Activated CD8-positive, alpha-beta T cell treated with anti-CD3 and anti-CD28 coated beads for 36 hours (primary cell): Measurements from ENCODE around the gene CIITA. TPM values are rescaled to one million over a fixed set of nuclear protein-coding genes. Genes with fewer than 3 reads are reported as not detected.

Source experiments
- ATAC-seq: fragments of 200-7000 bp; cut with Tn5 transposase; one replicate; pipeline ENCODE4 v1.10.0; 2021; ENCODE audit warnings: mild to moderate bottlenecking, moderate library complexity
- CTCF ChIA-PET: fragments of 350-600 bp; sonication (Branson Sonifier 250); formaldehyde crosslinking; loops from one replicate; lab custom pipeline; 2021; ENCODE audit warnings: antibody characterized with exemption; lab: Charles Lee
- POLR2A ChIA-PET: fragments of 350-600 bp; sonication (Branson Sonifier 250); formaldehyde crosslinking; loops from one replicate; lab custom pipeline; 2021; ENCODE audit warnings: antibody characterized with exemption; lab: Charles Lee
- DNase-seq: peaks from one replicate; pipeline ENCODE4 v3.0.0-alpha.2; 2020
- H3K27ac Mint-ChIP-seq: one replicate; pipeline ENCODE4 v1.8.0; 2021; ENCODE audit warnings: mild to moderate bottlenecking, mixed read lengths
- H3K27me3 Mint-ChIP-seq: one replicate; pipeline ENCODE4 v1.8.0; 2021; ENCODE audit warnings: mixed read lengths
- H3K36me3 Mint-ChIP-seq: one replicate; pipeline ENCODE4 v1.8.0; 2021; ENCODE audit warnings: low read depth, mixed read lengths
- H3K4me1 Mint-ChIP-seq: one replicate; pipeline ENCODE4 v1.8.0; 2021; ENCODE audit warnings: low read depth, mixed read lengths
- H3K4me3 Mint-ChIP-seq: one replicate; pipeline ENCODE4 v1.8.0; 2021; ENCODE audit warnings: mild to moderate bottlenecking, moderate library complexity, mixed read lengths
- H3K9me3 Mint-ChIP-seq: one replicate; pipeline ENCODE4 v1.8.0; 2021; ENCODE audit warnings: mixed read lengths
- intact Hi-C: fragments of 100-400 bp; cut with micrococcal nuclease; formaldehyde crosslinking; loops from one replicate; pipeline ENCODE4 v1.10.0; 2022
- total RNA-seq, 2 experiments: library from RNA; stranded (reverse); gene quantifications; one replicate each; pipeline ENCODE4 v1.2.3, GENCODE V29; 2021
- TF ChIP-seq, protein P1 (sequence below): fragments of 200-600 bp; IDR thresholded peaks from one replicate; pipeline ENCODE4 v1.8.0; 2022; ENCODE audit warnings: antibody characterized with exemption, mild to moderate bottlenecking

Gene CIITA
- total RNA-seq, 2 experiments from 2014 or later, result 4.4 to 5.3 TPM

DNA sequence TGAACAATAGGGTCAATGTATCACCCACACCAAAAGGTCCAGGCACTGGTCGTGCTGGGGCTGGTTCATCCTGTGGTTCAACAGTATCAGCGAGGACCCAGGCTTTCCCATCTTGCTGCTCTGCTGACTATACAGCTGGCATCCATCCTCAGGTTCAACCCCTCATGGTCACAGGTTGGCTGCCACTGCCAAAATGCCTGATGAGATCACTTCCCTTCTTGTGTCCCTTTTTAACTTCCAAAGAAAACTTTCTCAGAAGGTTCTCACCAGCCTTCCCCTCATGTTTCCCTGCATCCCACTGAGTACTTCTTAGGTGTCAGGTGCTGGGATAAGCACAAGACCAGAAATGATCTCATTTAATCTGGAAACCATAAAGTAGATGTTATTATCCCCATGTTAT is 93.1 kb downstream of the CIITA start:
- CTCF ChIA-PET, result interaction anchor here (0.8 to 5.2 kb wide), 9 partner anchors 11 to 432 kb away, joined by 3 to 44 read pairs (median 5); partner anchors contain the start of gene SOCS1
- Mint-ChIP-seq H3K27me3 (no peaks in the 10 kb centered on the region), H3K9me3 (peaks cover 8% of the 10 kb centered on the region), H3K36me3 (peaks cover 50% of the 10 kb centered on the region), H3K4me3 (no peak overlapping the region), H3K27ac (no peak overlapping the region), H3K4me1 (peaks cover 46% of the 10 kb centered on the region)
- POLR2A ChIA-PET, result interaction anchor here (8.3 kb wide), 1 partner anchor 284 kb away, joined by 94 read pairs; the partner anchor contains the start of gene SOCS1
- intact Hi-C loops, result loop anchor here (5.0 kb wide), 2 partner anchors 142 to 387 kb away; no protein-coding TSS in a partner anchor
- DNase-seq (no peak), ATAC-seq (no peak)
- TF ChIP-seq, protein P1, sequence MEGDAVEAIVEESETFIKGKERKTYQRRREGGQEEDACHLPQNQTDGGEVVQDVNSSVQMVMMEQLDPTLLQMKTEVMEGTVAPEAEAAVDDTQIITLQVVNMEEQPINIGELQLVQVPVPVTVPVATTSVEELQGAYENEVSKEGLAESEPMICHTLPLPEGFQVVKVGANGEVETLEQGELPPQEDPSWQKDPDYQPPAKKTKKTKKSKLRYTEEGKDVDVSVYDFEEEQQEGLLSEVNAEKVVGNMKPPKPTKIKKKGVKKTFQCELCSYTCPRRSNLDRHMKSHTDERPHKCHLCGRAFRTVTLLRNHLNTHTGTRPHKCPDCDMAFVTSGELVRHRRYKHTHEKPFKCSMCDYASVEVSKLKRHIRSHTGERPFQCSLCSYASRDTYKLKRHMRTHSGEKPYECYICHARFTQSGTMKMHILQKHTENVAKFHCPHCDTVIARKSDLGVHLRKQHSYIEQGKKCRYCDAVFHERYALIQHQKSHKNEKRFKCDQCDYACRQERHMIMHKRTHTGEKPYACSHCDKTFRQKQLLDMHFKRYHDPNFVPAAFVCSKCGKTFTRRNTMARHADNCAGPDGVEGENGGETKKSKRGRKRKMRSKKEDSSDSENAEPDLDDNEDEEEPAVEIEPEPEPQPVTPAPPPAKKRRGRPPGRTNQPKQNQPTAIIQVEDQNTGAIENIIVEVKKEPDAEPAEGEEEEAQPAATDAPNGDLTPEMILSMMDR, result no peak

DNA sequence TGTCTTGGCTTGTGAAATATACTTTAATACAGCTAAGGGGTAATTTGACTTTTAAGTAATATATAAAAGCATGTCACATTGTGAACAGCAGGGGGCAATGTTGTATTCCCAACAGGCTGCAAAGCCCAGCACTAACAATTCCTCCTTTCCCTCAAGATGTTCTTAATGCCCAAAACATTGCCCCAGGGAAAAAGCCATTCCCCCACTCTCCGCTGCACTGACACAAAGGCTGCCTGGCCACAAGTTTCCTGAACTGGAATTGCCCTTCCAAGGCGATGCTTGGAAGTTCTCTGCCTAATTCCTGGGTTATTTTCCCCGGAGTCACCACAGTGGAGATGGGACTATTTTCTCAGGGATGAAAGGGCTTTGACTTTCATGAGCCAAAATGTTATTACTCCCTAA is 94.6 kb downstream of the CIITA start:
- intact Hi-C loops, result loop anchor here (5.0 kb wide), 2 partner anchors 141 to 386 kb away; no protein-coding TSS in a partner anchor
- ChIA-PET CTCF (interaction anchor here (0.6 to 5.2 kb wide), 40 partner anchors 9 to 434 kb away, joined by 3 to 44 read pairs (median 4); partner anchors contain the start of gene SOCS1), POLR2A (interaction anchor here (2.1 to 3.0 kb wide), 2 partner anchors 280 to 284 kb away, joined by 6 to 20 read pairs; partner anchors contain the start of gene SOCS1)
- Mint-ChIP-seq H3K9me3 (no peaks in the 10 kb centered on the region), H3K27me3 (no peaks in the 10 kb centered on the region), H3K4me1 (peaks cover 31% of the 10 kb centered on the region), H3K36me3 (peaks cover 39% of the 10 kb centered on the region), H3K4me3 (no peak overlapping the region), H3K27ac (peak overlapping the region; percentile 32)
- no peak for ATAC-seq
- peak; percentile 47 for DNase-seq
- TF ChIP-seq, protein P1, result peak; percentile 95

DNA sequence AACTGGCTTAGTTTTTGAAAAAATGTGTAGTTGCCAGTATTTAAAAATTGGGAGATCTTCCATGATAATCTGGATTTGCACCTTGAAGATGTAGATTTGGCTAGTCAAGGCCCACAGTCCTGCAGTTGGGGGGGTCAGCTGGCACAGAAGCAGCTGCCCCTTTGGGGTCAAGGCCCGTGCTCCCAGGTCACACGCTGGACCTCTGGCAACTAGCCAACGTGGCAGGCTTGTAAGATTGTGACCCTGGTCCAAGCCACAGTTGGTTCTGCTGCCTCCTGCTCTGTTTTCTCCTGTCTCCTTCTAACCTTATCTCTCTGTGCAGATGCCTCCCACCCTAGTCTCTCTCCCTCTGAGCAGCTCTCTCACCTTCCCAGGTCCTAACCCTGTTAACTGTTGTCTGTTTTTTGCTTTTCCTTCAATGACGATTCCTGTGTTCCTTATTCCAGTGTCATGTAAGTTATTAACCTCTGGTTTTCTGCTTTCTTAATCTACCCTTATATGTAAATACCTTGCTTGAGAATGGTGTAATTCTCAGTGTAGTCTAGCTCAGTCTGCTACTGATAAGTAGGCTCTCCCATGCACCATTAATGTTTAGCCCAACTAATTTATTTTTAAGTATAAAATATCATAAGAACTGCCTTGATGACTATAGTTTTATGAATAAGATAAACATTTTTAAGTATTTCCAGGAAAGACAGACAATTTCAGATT is 95.3 kb downstream of the CIITA start:
- Mint-ChIP-seq H3K27me3 (no peaks in the 10 kb centered on the region), H3K4me1 (peaks cover 28% of the 10 kb centered on the region), H3K36me3 (peaks cover 36% of the 10 kb centered on the region), H3K27ac (peak overlapping the region; percentile 70), H3K4me3 (no peak overlapping the region), H3K9me3 (no peaks in the 10 kb centered on the region)
- ChIA-PET POLR2A (interaction anchor here (0.6 to 3.0 kb wide), 4 partner anchors 262 to 284 kb away, joined by 3 to 20 read pairs (median 6); partner anchors contain the start of gene SOCS1), CTCF (interaction anchor here (0.7 to 5.2 kb wide), 10 partner anchors 9 to 435 kb away, joined by 3 to 44 read pairs (median 5); partner anchors contain the start of gene SOCS1)
- intact Hi-C loops, result loop anchor here (2.0 to 5.0 kb wide), 3 partner anchors 140 to 385 kb away; partner anchors contain the start of gene SOCS1
- TF ChIP-seq, protein P1, result no peak
- DNase-seq (no peak), ATAC-seq (no peak)

DNA sequence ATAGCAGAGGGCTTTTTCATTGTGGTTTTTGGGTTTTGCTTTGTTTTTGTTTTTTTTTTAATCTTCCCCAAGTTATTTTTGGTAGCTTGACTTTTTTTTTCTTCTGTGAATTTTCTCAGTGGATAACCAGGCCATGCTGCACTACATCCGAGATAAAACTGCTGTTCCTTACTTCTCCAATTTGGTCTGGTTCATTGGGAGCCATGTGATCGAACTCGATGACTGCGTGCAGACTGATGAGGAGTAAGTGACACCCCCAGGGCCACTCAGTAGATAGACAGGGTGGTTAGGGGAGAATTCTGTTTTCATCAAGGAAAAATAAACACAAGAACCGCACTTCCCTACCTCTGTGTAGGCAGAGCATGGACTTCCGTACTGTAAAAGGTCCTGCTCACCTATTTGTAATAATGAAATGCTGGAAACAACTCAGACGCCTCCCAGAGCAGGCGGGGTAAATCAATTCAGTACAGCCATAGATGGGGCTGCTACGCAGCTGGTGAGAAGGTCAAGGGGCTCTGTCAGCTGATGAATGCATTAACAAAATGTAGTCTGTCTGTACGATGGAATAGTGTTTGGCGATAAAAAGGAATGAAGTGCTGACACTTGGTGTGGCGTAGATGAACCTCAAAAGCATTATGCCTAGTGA is 95.9 kb downstream of the CIITA start:
- intact Hi-C loops, result loop anchor here (2.0 to 5.0 kb wide), 3 partner anchors 139 to 384 kb away; partner anchors contain the start of gene SOCS1
- ChIA-PET CTCF (interaction anchor here (0.7 to 5.2 kb wide), 5 partner anchors 10 to 434 kb away, joined by 3 to 44 read pairs (median 11); partner anchors contain the start of gene SOCS1), POLR2A (interaction anchor here (0.6 to 3.0 kb wide), 5 partner anchors 188 to 283 kb away, joined by 3 to 20 read pairs (median 6); partner anchors contain the start of gene SOCS1)
- Mint-ChIP-seq H3K27me3 (no peaks in the 10 kb centered on the region), H3K36me3 (peaks cover 42% of the 10 kb centered on the region), H3K4me1 (peaks cover 31% of the 10 kb centered on the region), H3K4me3 (no peak overlapping the region), H3K9me3 (no peaks in the 10 kb centered on the region), H3K27ac (peak overlapping the region; percentile 51)
- no peak for DNase-seq
- TF ChIP-seq, protein P1, result no peak
- no peak for ATAC-seq
